Stimulated activated CD8-positive, alpha-beta memory T cell treated with anti-CD3 and anti-CD28 coated beads, Interleukin-2, amount 100 ng/mL, for 1 hour (primary cell): ENCODE results near the gene SHISA8.

Experiments used
- DNase-seq, 2 donors: peaks; one replicate each; pipeline ENCODE4 v3.0.0-alpha.2; 2020; ENCODE audit warnings: low read depth in 2 of 2

Gene SHISA8

DNA sequence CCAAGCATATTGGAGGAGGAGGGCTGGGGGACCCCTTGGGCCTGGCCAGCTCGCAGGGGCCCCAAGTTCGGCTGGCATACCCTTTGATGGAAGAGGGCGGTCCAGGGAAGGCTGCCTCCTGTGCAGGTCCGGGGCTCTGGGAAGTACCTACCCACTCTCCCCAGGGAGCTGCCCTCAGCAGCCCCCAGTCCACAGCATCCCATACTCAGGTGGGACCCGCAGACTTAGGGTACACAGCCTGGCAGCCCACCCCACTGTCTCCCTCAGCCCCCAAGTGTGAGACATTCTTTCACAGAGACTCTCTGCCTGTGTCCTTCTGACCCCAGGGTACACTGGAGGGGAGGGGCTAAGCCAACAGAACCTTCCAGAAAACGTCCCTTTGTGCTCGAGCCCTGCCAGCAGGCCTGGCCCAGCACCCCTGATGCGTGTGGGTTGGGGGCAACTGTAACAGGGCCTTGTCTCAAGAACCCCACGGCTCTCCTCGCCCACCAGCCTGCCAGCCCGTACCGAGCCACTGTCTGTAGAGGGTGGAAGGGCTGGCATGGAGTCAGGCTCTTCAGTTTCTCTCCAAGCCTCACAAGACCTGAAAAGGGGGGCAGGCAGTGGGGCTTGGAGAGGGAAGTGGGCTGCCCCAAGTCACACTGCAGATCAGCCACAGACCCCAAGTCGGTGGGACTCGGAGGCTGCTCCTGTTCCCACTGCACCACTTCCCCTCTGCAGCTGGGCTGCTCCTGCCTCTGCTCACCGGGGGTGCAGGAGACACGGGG, 18.7 kb upstream of the SHISA8 start:
- DNase-seq, result no peak

DNA sequence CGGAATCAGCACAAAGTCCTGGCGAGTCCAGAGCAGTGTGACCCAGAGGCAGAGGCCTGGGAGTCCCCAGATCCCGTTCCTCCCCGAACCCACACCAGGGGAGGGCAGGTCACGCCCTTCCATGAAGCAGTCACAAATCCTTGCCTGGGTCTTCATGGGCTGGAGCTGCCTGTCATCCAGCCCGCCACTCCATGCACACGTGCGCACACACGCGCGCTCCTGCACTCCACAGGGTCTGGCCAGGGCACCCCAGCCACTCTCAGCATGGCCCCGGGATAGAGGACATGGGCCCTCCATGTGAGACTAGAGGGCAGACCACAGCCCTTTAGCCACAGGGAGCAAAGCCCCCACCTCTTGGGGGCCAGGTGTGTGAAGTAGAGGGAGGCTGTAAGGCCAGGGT, 17.5 kb upstream of the SHISA8 start:
- DNase-seq, result no peak

GRCh38 chr22:41931701-41932269, 16.9 kb upstream of the SHISA8 start:
- DNase-seq, result no peak

GRCh38 chr22:41929418-41929810, 14.5 kb upstream of the SHISA8 start:
- no peak for DNase-seq

DNA sequence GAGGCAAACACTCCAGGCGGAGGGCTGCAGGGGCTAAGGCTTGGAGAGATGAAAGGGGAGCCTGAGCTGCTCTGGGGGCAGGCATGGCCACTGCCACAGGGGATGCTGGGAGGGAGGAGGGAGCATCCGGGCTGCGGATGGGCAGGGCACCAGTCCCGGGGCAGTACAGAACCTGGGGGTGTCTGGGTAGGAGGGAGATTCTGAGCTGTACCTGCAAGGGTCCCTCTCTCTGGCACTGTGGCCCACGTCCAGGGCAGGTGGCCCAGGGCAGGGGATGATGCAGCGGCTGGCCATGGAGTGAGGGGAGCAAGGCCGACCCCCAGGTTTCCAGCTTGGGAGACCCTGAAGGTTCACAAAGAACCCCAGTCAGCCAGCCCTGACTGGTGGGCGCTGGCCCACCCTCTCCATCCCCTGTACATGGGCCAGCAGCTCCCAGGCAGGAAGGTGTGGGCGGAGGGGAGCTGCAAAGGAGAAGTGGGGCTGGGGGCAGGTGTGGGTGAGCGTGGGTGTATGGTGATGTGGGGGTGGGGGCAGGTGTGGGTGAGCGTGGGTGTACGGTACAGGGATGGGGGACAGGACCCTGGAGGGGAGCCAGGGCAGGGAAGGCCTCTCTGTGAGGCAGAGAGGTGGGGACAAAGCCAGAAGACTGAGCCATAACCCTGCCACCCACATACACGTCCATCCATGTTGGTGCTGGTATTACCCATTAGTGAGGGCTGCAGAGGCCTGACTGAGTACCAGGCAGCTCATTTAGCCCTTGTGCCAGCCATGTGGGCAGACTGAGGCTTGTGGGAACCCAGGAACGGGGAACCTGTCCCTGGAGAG, 13.9 kb upstream of the SHISA8 start:
- DNase-seq, result no peak

DNA sequence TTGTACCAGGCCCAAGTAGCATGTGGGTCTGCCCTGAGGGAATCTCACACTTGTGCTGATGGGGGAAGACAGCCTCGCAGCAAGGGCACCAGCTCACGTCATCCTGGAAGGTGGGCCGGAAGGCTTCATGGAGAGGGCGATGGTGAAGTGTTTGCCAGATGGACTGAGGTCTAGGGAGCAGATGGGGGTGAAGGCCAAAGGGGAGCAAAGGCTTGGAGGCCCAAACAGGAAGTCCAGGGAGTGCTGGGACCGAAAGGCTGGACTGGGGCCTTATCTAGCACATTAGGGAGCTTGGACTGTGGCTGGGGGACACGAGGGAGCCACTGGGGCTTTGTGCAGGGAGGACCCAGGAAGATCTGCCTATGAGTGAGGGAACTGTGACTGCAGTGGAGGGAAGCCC, 12.9 kb upstream of the SHISA8 start:
- no peak for DNase-seq

DNA sequence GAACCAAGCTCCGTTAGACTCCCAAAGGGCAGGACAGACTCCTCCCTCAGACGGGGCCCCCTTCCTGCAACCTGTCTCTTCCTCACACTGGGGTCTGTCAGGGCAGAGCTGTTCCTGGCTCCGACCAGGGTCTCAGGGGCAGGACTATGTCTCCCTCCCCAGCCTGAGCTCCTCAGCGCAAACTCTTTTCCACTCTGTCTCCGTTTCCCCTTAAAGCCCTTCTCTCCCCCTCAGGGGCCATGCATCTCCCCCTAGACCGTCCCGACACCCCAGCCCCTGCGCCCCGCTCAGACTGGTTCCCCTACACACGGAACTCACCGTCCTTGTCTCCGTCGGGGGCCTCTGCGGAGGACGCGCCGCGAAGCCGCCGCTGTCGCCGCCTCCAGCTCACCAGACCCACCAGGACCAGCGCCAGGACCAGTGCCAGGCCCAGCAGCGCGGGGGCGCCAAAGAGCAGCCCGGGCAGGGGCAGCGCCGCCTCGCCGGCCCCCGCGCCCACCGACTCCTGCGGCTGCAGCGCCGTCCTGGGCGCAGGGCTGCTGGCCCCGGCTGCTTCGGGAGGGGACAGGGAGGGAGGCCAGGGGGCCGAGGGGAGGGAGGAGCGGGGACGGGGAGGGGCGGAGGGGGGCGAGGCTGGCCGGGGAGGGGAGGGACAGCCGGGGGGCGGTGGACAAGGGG, 11.0 kb upstream of the SHISA8 start:
- peak; percentile 47 to 60 for DNase-seq

- DNase-seq, result no peak
Observed at GRCh38 chr22:41923595-41924276, 8.9 kb upstream of the SHISA8 start.

DNA sequence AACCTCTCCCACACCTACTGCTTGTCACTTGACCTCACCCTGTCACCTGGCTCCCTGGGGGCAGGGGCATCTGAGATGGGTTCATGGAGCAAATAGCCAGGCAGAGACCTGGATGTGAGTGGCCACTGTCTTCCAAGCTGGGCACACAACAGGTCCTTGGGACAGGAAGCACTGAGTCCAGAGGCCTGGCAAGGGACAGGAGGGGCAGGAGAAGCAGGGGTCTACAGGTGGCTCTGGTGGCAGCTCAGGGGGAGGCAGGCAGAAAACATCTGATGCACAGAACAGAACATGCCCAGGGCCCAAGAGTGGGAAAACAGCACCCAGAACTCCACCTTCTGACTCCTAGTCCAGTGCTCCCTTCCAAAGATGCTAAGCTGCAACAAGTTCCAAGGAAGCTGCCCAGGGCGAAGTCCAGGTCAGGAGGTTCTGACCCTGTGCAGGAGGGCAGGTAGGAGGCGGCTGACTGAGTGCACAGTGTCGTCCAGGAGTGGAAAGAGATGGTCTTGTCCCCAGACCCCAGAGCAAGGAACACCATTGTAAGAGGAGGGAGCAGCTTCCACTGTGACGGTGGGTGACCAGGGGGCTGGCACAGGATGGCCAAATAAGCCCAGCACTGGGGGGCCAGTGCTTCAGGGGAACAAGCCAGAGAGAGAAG, 8.2 kb upstream of the SHISA8 start:
- DNase-seq, result no peak

GRCh38 chr22:41922328-41922727, 7.5 kb upstream of the SHISA8 start:
- no peak for DNase-seq

DNA sequence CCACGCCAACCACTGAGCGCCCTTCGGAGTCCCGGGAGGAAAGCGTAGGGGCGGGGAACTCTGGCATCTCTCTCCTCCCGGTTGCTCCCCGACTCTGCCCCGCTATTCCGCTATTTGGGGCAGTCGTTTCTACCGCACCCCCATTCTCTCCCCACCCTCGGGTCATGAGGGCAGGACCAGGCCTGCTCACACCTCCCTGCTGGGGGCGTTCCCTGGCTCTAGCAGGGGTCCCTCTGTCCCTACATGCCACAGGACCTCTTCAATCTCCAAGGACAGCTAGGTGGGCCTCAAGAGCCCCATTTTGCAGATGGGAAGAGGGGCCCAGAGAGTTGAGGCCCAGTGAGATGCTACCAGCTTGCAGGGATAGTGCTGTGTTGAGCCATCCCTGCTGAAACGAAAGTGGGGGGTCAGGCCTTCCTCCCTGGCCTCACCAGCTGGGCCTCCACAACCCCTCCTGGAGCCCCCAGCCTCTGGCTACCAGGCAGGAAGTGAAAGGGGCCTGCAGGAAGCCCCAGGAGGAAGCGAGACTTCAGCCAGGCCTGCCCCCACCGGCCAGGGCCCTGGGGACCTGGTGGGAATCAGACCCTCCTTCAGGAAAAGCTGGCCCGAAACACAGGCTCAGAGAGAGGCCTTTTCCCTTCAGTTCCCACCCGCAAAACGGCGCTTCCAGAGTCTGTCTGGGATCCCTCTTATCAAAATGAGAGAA, 5.5 kb upstream of the SHISA8 start:
- DNase-seq, result no peak

DNA sequence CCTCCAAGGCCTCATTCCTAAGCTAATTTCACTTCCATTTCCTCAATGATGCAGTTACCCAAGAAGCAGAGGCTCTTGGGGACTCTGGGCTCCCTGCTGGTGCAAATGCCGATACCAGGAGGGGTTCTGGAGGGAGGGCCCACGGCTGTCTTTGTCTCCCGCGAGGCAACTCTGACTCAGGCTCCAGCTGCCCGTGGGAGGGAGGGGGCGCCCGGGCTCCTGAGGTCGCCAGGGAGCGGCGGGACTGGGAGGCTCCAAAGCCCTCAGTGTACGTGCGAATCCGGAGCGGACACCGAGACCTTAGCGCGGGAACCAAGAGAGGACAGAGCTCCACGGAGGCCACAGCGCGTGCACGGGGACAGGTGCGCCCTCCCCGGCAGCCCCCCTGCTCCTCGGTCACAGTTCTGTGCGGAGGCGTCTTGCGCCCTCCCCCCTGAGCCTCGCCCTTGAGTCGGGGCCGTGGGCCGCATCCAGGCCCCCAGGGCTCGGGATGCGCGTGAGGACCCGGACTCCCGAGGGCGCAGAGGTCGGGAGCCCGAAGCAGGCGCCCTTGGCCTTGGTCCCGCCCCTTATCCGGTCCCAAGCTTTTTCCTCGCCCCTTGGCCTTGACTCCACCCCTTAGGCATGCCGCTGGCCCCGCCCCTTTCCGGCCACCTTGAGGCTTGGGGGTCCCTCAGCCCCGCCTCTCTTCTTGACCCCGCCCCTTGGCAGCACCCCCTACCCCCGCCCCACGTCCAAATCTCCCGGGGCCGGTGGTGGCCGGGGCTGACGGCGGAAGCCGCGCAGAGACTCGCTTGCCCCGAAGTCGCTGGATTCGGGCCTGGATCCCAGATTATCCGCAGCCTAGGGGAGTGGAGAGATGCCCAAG, 4.7 kb upstream of the SHISA8 start:
- DNase-seq, result no peak

DNA sequence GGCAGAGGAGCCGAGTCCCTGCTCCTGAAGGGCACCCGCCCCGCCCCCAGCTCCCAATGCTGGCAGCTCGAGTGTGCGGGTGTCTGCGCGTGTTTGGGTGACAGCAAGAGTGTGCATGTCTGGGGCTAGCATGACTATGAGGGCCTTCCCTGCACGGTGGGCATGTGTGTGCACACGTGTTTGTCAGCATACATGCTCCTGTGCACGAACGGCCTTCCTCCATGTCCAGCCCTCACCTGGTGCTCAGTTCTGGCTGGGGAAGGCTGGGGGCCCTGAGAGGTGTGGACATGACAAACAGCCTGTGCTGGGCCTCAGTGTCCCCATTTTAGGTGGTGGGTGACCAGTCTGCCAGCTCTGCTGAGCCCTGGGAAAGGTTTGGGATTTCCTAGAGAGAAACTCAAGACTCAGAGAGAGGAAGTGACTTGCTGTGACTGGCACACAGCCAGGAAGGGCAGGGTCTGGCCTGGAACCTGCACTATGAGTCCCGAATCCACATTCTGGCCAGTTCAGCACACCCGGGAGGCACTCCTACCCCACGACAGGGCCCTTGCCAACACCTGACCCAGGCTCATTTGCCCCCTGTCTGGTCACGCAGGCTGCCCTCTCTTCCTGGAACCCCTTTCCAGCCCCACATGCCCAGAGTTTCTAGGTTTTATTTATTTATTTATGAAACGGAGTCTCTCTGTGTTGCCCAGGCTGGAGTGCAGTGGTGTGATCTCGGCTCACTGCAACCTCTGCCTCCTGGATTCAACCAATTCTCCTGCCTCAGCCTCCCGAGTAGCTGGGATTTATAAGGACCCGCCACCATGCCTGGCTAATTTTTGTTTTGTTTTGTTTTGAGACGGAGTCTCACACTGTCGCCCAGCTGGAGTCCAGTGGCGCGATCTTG, 3.3 kb upstream of the SHISA8 start:
- no peak for DNase-seq

GRCh38 chr22:41917375-41917902, 2.6 kb upstream of the SHISA8 start:
- no peak for DNase-seq

DNA sequence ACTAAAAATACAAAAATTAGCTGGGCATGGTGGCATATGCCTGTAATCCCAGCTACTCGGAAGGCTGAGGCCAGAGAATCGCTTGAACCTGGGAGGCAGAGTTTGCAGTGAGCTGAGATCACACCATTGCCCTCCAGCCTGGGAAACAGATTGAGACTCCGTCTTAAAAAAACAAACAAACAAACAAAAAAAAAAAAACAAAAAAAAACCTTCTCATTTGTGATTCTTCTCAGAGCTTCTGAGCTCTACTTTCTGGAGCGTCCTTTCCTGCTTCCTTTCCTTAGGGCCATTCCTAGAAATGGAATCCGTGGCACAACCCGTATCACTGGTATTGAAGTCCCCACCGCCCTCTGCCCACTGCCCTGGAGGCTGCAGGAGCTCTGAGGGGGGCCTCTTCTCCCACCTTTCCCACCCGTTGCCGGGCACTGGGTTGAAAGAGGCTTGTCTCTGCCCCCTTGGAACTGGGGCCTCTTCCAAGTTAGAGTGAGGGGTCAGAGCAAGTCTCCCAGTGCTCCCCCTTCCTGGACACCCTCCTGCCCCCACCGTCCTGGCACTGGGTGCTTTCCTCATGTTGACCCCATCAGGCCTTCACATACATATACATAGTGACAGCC, 2.0 kb upstream of the SHISA8 start:
- no peak for DNase-seq

DNA sequence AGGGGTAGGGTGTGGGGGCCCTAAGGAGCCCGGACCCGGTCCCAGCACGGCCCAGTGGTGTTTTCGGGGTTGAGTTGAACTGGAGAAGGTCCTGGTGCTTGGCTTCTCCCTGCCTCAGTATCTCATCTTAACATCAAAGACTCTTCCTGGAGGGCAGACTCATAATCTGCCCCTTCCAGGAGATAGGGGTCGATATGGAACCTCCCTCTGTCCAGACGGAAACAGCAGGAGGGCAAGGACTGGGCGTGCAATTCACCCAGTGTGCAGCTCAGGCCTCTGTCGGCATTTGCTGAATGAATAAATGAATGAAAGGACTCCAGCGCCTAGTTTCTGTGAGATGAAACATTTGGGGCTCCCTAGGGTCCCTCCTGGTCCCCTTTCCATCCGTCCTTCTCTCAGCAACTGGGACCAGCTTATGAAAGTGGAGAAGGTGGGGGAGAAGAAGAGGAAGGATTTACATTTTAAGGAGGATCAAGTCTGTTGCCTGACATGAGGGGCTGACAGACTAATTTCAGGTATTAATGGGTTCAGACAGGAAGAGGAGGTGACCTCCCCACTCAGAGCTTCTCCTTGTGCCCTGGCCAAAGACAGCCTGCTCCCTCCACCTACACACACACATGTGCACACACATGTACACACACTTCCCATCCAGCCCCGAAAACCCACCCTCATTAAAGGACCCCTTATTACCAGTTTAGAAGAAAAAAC, 1.1 kb upstream of the SHISA8 start:
- no peak for DNase-seq

GRCh38 chr22:41914611-41915034, 251 bp downstream of the SHISA8 start:
- DNase-seq, result no peak
